Bone marrow (tissue), 2 donors: Measurements from ENCODE around the gene TPP2.

Experiments
- DNase-seq, 2 donors: peaks; one replicate each; lab custom pipeline; 2025; lab: John Stamatoyannopoulos, UW

The TPP2 gene

GRCh38 chr13:102597029-102597961 is 509 bp downstream of the TPP2 start:
- no peak for DNase-seq

GRCh38 chr13:102598061-102598460 is 1.3 kb downstream of the TPP2 start:
- DNase-seq: no peak

DNA sequence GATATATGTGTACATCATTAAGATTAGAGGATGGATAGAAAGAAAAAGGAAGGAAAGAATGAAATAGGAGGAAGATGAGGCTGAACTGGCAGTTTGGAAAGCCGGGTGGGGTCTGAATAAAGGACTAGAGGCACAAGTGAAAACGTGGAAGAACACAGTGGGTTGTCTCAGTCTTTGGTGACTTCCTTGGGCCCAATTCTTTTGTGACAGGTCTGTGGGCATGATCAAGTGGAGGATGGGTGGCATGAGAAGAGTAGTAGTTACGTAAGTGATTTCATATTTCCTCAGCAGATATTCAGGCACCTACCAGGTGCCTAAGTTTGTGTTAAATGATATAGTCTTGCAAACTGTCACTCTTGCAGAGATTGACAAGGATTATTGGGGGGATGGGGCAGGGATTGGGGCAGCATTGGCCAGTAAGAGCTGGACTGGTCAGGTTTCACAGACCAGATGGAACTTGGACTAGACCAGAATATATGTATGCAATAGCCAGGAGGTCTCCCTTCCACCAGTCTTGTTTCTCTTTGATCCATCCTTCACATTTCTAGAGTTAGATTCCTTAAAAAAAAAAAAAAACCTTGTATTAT is 2.7 kb downstream of the TPP2 start:
- DNase-seq: no peak

DNA sequence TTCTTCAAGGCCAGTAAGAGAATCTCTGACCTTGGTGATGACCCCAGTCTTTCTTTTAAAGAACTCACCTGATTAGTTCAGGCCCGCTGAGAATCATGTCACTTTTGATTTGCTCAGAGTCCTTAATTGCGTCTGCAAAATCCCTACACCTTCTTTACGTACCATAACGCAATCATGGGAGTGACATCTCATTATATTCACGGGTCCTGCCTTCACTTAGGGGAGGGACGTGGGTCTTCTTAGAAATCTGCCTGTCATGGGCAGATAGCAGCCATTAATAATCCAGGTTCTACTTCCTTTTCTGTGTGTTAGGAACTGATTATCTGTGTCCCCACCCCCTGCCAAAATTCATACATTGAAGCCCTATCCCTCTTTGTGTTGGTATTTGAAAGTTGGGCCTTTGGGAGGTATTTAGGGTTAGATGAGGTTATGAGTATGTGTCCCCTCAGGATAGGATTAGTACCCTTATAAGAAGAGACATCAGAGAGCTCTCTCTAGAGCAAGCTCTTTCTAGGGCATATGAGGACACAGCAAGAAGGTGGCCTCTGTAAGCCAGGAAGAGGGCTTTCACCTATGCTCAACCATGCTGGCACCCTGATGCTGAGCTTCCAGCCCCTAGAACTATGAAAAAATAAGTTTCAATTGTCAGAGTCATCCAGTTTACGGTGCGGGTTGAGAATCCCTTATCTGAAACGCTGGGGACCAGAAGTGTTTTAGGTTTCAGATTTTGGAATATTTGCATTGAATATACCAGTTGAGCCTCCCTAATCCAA is 9.9 kb downstream of the TPP2 start:
- DNase-seq: no peak

GRCh38 chr13:102608974-102609373 is 12.2 kb downstream of the TPP2 start:
- no peak for DNase-seq

- DNase-seq: no peak
These were observed 12.9 kb downstream of the TPP2 start for GRCh38 chr13:102609696-102610095.

DNA sequence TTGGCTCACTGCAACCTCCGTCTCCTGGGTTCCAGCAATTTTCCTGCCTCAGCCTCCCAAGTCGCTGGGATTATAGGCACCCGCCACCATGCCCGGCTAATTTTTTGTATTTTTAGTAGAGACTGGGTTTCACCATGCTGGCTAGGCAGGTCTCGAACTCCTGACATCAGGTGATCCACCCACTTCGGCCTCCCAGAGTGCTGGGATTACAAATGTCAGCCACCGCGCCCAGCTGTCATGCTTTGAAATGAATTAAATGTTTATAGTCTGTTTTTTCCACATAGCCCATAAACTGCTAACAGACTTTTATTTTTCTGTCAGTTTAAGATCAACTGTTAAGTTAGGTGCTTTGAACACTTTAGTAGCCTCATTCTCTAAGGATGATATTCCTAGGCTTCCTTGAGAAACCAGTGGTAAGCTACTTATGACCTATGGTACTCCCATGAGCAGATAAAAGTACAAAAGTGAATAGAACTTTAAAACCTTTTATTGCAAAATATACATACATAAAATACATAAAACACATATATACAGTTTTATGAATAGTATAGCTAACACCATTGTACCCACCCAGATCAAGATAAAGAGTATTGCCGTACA is 13.6 kb downstream of the TPP2 start:
- no peak for DNase-seq

DNA sequence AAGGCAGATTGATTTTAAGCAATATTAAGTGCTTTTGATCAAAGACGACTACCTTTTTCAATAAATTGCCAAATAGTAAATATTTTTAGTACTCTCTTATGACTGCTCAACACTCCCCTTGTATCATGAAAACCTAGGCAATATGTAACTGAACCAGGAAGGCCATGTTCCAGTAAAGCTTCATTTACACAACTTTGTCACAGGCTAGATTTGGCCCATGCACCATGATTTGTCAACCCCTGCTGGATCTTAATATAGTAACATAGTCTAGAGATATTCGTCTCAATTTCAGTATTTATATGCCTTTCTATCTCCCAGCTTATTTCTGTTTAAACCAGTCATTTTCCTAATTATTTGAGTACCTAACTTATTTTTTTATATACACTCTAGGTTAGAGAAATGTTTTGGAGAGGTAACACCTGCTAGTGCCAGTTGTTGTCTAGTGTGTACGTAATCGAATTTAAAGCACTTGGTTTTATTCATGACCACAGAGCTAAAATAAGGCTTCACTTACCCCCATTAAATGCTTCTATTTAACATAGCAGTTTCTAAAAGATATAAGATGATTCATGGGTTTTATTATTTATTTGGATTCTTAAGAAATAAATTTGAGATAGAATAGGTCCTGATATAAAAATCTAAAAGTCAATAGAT is 21.0 kb downstream of the TPP2 start:
- no peak for DNase-seq

GRCh38 chr13:102620516-102620915 is 23.7 kb downstream of the TPP2 start:
- DNase-seq: no peak

DNA sequence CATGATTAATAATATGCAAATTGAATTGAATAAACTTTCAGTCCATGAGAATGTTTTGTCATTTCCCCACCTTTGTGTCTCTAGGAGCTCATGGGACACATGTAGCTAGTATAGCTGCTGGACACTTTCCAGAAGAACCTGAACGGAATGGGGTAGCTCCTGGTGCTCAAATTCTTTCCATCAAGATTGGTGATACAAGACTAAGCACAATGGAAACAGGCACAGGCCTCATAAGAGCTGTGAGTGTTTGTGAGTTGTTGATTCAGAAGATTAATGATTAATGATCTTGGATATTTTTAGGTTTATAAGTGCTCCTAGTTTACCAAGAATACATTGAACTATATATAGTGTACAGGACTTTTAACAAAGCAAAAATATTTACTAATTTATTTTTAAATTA is 30.1 kb downstream of the TPP2 start:
- DNase-seq: no peak

GRCh38 chr13:102628559-102628958 is 31.8 kb downstream of the TPP2 start:
- DNase-seq: no peak

- DNase-seq: no peak
These were observed 34.4 kb downstream of the TPP2 start for GRCh38 chr13:102631198-102631597.

DNA sequence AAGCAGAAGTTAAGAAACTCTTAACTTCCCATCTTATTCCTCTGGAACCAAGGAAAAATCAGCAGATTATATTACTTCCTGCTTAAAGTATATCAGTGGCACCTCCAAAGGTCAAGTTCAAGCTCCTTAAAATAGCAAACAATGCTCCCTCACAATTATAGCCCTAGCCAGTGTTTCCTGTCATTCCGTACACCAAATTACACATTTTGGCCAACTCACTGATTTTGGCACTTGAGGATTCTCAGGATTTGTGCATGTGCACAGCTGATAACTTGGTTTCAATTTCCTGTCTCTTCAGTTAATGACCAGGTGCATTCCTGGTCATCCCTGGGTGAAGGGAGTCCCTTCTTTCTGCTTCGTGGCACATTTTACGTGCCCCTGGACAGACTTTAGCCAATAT is 42.0 kb downstream of the TPP2 start:
- no peak for DNase-seq

DNA sequence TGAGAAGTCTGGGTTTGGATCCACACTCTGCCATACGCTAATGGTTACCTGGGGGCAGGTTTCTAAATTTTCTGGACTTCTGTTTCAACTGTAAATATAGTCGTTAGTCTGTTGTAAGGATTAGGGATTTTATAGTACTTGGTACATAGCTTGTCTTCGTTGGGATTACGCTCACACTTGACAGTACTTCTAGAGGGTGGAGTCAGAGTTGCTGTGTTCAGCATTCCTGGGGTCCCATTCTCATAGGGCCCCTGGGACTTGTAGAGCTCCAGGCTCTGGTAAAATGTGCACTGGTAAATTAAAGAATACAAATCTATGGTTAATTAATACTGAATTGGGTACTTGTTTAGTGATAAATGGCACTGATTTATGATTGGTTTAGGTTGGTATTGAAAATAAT is 45.2 kb downstream of the TPP2 start:
- no peak for DNase-seq

GRCh38 chr13:102642475-102642874 is 45.7 kb downstream of the TPP2 start:
- DNase-seq: no peak

GRCh38 chr13:102643656-102644055 is 46.9 kb downstream of the TPP2 start:
- DNase-seq: no peak

DNA sequence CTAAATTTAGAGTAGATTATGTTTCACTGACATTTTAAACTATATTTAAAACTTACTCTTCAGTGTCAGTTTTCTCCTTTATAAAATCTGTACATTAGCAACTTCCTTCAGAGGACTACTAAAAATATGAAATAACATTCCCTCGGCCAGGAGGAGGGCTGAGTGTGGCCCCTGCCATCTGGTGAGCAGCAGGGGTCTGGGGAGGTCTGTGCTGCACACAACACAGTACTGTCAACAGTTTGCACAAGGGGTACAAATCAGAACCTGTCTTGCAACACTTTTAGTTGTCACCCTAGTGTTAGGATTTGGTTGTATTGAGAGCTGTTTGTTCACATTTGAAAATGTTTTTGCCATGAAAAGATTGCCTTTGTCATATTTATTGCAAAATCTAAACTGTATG is 48.9 kb downstream of the TPP2 start:
- DNase-seq: no peak

DNA sequence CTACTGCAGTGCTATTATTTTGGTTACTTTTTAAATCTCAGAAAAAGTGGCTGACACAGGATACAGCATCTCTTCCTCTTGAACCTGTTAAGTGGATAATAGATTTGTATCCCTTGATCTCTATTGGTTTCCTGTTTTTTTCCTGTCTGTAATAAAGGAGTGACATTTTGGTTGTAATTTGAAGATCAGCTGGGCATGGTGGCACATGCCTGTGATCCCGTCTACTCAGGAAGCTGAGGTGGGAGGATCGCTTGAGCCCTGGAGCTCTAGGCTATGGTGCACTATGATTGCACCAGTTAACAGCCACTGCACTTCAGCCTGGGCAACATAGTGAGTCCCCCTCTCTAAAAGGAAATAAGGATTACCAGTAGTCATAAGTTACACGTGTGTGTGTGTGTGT is 51.3 kb downstream of the TPP2 start:
- no peak for DNase-seq

DNA sequence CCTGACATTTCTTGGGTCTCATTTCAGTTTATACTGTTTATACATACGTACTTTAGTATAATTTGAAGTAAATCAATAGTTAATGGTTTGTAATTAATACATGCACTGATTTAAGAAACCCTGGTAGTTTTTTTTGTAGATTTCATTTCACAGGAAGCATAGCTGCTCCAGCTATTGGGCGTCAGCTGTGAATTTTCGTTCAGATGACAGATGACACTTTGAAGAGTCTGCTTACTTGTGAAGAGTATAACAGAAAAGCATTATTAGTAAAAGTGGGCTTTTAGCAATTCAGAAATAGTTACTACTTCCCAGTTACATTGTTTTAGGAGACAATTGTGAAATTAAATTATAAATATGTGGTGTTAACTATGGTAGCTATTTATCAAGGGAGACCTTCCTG is 53.7 kb downstream of the TPP2 start:
- DNase-seq: no peak

- no peak for DNase-seq
These were observed 54.6 kb downstream of the TPP2 start for GRCh38 chr13:102651392-102651791.

DNA sequence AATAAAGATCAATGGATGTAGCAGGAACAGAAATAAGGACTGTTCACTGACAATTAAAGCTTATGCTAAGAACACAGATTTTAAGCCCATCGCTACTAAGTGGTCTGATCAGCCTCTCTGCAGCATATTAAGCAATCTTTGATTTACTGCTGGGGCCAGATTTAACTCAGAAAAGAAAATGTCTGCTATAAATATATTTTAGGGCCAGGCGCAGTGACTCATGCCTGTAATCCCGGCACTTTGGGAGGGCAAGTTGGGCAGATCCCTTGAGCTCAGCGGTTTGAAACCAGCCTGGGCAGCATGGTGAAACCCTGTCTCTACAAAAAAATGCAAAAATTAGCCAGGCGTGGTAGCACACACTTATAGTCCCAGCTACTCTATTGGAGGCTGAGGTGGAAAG is 55.1 kb downstream of the TPP2 start:
- DNase-seq: no peak

GRCh38 chr13:102654756-102655155 is 58.0 kb downstream of the TPP2 start:
- no peak for DNase-seq
